Body of pancreas (tissue), 4 donors: ENCODE measurements around the gene JMJD6. TPM values are rescaled to one million over a fixed set of nuclear protein-coding genes. Genes with fewer than 3 reads are reported as not detected.
"Not testable (repeated sequence)": the region's sequence is repeated elsewhere in the genome, so short reads cannot be mapped to it uniquely, and the experiment has no call there.

Experiments
- ATAC-seq: fragments of 150-250 bp; one replicate; pipeline ENCODE4 v1.9.1; 2016
- DNase-seq, 4 donors: peaks; one replicate each; pipeline ENCODE4 v3.0.0-alpha.2; 2019
- H3K27ac ChIP-seq, 4 donors: fragments of 200-600 bp; sonication (generic); 1 replicate in 3 of 4; 2 replicates in 1 of 4; pipeline versions ENCODE4 v1.5.1 to v1.6.1; 2016 to 2019; ENCODE audit warnings: mild to moderate bottlenecking in 1 of 4, mixed read lengths in 1 of 4, moderate library complexity in 1 of 4
- H3K27me3 ChIP-seq, 2 donors: fragments of 200-600 bp; sonication (generic); one replicate each; pipeline ENCODE4 v1.6.0; 2016; ENCODE audit warnings: mild to moderate bottlenecking in 1 of 2
- H3K36me3 ChIP-seq, 2 donors: fragments of 200-600 bp; sonication (generic); replicated peaks in 1 of 2; 2 replicates each; pipeline ENCODE4 v1.5.1; 2016; ENCODE audit warnings: low read depth in 2 of 2; ENCODE audit not compliant: insufficient read depth in 1 of 2
- H3K4me1 ChIP-seq: fragments of 200-600 bp; sonication (generic); one replicate; pipeline ENCODE4 v1.6.0; 2016
- H3K4me3 ChIP-seq, 2 donors: fragments of 200-600 bp; sonication (generic); 1 replicate in 1 of 2; 2 replicates in 1 of 2; pipeline ENCODE4 v1.5.1; 2016 to 2019
- H3K9me3 ChIP-seq, 3 donors: fragments of 200-600 bp; sonication (generic); 1 replicate in 2 of 3; 2 replicates in 1 of 3; pipeline ENCODE4 v1.5.1; 2016
- POLR2A ChIP-seq, 3 donors: fragments of 450-650 bp; IDR thresholded peaks; one replicate each; pipeline ENCODE4 v1.6.1; 2016; ENCODE audit warnings: antibody characterized with exemption in 3 of 3, mild to moderate bottlenecking in 2 of 3
- WGBS, 2 donors: methylation state at CpG; one replicate each; pipeline ENCODE4 v1.1.5; 2017; 5-methylcytosine and 5-hydroxymethylcytosine counted together
- intact Hi-C: fragments of 100-400 bp; cut with DNase I; formaldehyde crosslinking; loops from one replicate; pipeline ENCODE4 v1.15.1; 2023
- total RNA-seq, 2 donors: library from RNA; depleted of rRNA; stranded (reverse); fragments of >200 nt; gene quantifications; one replicate each; pipeline ENCODE4 v1.1.0, GENCODE V29; 2016
- TF ChIP-seq, protein P1 (sequence below), 7 experiments: fragments of 450-650 bp in 4 of 7; fragments of 200-600 bp in 3 of 7; sonication (generic) in 3 of 7; IDR thresholded peaks; one replicate each; pipeline ENCODE4 v1.5.1; 2016 to 2019; ENCODE audit warnings: antibody characterized with exemption in 7 of 7

JMJD6 gene
- total RNA-seq, 2 donors from 2014 or later = 15.2 to 20.0 TPM

- peak in 2 of 4 donors; percentile 17 to 21 for DNase-seq
- TF ChIP-seq, protein P1, sequence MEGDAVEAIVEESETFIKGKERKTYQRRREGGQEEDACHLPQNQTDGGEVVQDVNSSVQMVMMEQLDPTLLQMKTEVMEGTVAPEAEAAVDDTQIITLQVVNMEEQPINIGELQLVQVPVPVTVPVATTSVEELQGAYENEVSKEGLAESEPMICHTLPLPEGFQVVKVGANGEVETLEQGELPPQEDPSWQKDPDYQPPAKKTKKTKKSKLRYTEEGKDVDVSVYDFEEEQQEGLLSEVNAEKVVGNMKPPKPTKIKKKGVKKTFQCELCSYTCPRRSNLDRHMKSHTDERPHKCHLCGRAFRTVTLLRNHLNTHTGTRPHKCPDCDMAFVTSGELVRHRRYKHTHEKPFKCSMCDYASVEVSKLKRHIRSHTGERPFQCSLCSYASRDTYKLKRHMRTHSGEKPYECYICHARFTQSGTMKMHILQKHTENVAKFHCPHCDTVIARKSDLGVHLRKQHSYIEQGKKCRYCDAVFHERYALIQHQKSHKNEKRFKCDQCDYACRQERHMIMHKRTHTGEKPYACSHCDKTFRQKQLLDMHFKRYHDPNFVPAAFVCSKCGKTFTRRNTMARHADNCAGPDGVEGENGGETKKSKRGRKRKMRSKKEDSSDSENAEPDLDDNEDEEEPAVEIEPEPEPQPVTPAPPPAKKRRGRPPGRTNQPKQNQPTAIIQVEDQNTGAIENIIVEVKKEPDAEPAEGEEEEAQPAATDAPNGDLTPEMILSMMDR (IDR thresholded peaks at IDR 0.05) = no peak
- TF ChIP-seq POLR2A (IDR thresholded peaks at IDR 0.05) = no peak
- Histone ChIP-seq H3K4me1 (peaks cover 69% of the 10 kb centered on the region), H3K9me3 (no peaks in the 10 kb centered on the region), H3K27ac (peak overlapping the region; percentile 96 to 100 (median 100)), H3K36me3 (peaks cover 0 to 14% of the 10 kb centered on the region in 2 donors), H3K27me3 (no peaks in the 10 kb centered on the region), H3K4me3 (peak overlapping the region; percentile 78 to 90)
- intact Hi-C loops = no loop called here
- no peak for ATAC-seq
- WGBS, 2 donors = 58 to 64% methylated on average over 18 of the region's 18 CpGs
Measured at GRCh38 chr17:76727745-76728456, 1.5 kb upstream of the JMJD6 start.

GRCh38 chr17:76726776-76727718, 641 bp upstream of the JMJD6 start, which contains the start of gene METTL23:
TSS of gene METTL23 (plus strand) at chr17:76726839. CDS start at chr17:76729711, 2,872 bp downstream.
- WGBS, 2 donors = 0 to 4% methylated on average over 12 to 65 of the region's 71 CpGs
- ATAC-seq (peak; percentile 59), DNase-seq (peak; percentile 86 to 89 (median 88))
- peak within 1 kb of the TSS; percentile 78 to 90 for H3K4me3 ChIP-seq
- H3K27ac ChIP-seq = peak within 1 kb of the TSS; percentile 96 to 100 (median 100)
- intact Hi-C loops = no loop called here
- H3K36me3 ChIP-seq = peaks cover 0 to 15% of the 10 kb centered on the region in 2 donors
- H3K4me1 ChIP-seq = peaks cover 66% of the 10 kb centered on the region
- H3K9me3 ChIP-seq = no peaks in the 10 kb centered on the region
- TF ChIP-seq POLR2A (IDR thresholded peaks at IDR 0.05) = no peak
- TF ChIP-seq, protein P1 (IDR thresholded peaks at IDR 0.05) = peak; percentile 46 to 76 (median 64)
- H3K27me3 ChIP-seq = no peaks in the 10 kb centered on the region

- WGBS, 2 donors = 1 to 2% methylated on average over 20 to 38 of the region's 38 CpGs
- Histone ChIP-seq H3K27me3 (no peaks in the 10 kb centered on the region), H3K4me1 (peaks cover 62% of the 10 kb centered on the region), H3K4me3 (peak overlapping the region; percentile 70 to 90), H3K27ac (peak overlapping the region; percentile 96 to 100 (median 100)), H3K36me3 (peaks cover 6 to 19% of the 10 kb centered on the region in 2 donors), H3K9me3 (no peaks in the 10 kb centered on the region)
- TF ChIP-seq, protein P1 (IDR thresholded peaks at IDR 0.05) = no peak
- TF ChIP-seq POLR2A (IDR thresholded peaks at IDR 0.05) = no peak
- intact Hi-C loops = no loop called here
- peak; percentile 60 for ATAC-seq
- DNase-seq = peak; percentile 84 to 92 (median 90)
Measured at GRCh38 chr17:76725580-76726230, 701 bp downstream of the JMJD6 start.

- H3K36me3 ChIP-seq = peaks cover 12 to 37% of the 10 kb centered on the region in 2 donors
- 90 to 94% methylated on average over 9 of the region's 9 CpGs for WGBS, 2 donors
- ATAC-seq = no peak
- H3K27ac ChIP-seq = no peak overlapping the region
- H3K9me3 ChIP-seq = no peaks in the 10 kb centered on the region
- intact Hi-C loops = no loop called here
- no peak for DNase-seq
- H3K27me3 ChIP-seq = no peaks in the 10 kb centered on the region
- no peak overlapping the region for H3K4me3 ChIP-seq
- TF ChIP-seq, protein P1 (IDR thresholded peaks at IDR 0.05) = no peak
- TF ChIP-seq POLR2A (IDR thresholded peaks at IDR 0.05) = no peak
- H3K4me1 ChIP-seq = peaks cover 54% of the 10 kb centered on the region
Measured at GRCh38 chr17:76723812-76724211, 2.6 kb downstream of the JMJD6 start.

DNA sequence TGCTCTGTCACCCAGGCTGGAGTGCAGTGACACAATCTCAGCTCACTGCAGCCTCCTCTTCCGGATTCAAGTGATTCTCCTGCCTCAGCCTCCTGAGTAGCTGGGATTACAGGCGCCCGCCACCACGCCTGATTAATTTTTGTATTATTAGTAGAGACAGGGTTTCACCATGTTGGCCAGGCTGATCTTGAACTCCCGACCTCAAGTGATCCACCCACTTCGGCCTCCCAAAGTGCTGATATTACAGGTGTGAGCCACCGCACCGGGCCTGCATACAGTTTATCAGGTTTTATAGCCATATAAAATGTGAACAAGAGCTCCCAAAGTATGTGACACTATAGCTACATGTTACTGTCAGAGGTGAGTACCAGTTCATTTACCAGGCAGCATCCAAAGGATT, 3.4 kb downstream of the JMJD6 start:
- WGBS, 2 donors = 96 to 100% methylated on average over 7 to 8 of the region's 8 CpGs
- H3K27ac ChIP-seq, H3K4me3 ChIP-seq, DNase-seq, H3K9me3 ChIP-seq, H3K27me3 ChIP-seq, ATAC-seq, intact Hi-C loops: not testable (repeated sequence)
- Histone ChIP-seq H3K4me1 (peaks cover 47% of the 10 kb centered on the region), H3K36me3 (peaks cover 17 to 45% of the 10 kb centered on the region in 2 donors)
